ENCODE results near the gene KLHL42. TPM values are rescaled to one million over a fixed set of nuclear protein-coding genes. Genes with fewer than 3 reads are reported as not detected.

Gene KLHL42
- total RNA-seq, 2 donors from 2014 or later = 17.8 to 21.6 TPM

DNA sequence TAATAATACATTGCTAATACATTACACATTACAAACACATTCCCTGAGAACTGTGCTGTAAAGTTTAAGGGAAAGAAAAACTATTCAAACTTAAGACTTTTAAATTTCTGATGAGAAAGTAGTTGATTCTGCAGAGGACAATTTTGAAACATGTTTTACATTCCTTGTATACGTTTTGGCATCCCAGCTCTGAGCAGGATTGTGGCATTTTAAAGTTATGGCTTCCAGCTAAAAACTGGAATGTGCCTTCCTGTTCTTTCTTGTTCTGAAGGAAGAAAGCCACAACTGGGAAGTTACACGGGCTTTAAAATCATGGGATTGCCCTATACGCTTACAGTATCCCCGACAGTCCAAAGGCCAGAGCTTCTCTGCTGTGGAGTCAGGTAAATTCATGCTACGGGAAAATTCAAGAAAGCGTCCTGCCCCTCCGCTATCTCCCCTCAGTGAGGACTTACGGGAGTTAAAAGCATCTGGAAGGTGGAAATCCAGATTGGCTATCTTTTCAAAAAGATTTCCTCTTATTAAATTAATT is 10.8 kb upstream of the KLHL42 start:
- DNase-seq (ENCODE audit: low spot score) (no peak), ATAC-seq (no peak)
- no peak overlapping the region for H3K4me3 Mint-ChIP-seq

DNA sequence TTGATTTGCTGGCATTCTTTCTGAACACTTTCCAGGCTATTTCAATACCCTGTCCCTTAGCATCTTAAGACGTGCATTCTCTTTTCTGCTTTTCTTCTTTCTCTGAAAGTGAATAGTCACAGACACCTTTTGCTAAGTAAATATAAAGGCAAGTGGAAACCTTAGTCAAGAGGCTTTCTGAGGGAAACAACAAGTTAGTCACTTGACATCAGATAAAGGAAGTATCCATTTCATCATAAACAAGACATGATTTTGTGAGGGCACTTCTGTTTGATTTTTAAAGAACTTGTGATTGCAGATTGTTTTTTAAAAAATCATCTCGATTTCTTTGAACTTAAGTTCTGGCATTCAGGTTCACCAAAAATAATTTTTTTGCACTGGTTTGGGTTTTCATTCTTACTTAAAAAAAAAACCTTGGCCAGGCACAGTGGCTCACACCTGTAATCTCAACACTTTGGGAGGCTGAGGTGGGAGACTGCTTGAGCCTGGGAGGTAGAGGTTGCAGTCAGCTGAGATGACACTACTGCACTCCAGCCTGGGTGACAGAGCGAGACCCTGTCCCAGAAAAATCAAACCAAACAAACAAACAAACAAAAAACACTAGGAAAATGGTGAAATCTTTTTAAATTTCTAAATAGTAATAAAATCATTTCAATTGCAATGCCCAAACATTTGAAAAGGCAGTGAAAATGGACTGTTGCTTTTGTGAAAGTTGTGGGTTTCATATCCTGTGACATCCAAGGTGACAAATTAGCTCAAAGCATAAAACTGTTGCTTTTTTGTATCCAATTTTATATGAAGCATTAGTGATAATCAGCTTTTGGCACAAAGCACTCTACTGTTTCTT is 8.3 kb upstream of the KLHL42 start:
- Mint-ChIP-seq H3K36me3 (no peaks in the 10 kb centered on the region), H3K4me3 (no peak overlapping the region), H3K27ac (no peak overlapping the region), H3K27me3 (no peaks in the 10 kb centered on the region), H3K9me3 (no peaks in the 10 kb centered on the region), H3K4me1 (ENCODE audit: low read depth in 2 of 2) (no peaks in the 10 kb centered on the region)
- no peak for ATAC-seq
- DNase-seq (ENCODE audit: low spot score) = no peak

More for the DNA sequence above, 10.8 kb upstream of the KLHL42 start:
- Mint-ChIP-seq H3K27me3 (no peaks in the 10 kb centered on the region), H3K4me1 (ENCODE audit: low read depth in 2 of 2) (no peaks in the 10 kb centered on the region), H3K9me3 (no peaks in the 10 kb centered on the region), H3K27ac (no peak overlapping the region), H3K36me3 (no peaks in the 10 kb centered on the region)

DNA sequence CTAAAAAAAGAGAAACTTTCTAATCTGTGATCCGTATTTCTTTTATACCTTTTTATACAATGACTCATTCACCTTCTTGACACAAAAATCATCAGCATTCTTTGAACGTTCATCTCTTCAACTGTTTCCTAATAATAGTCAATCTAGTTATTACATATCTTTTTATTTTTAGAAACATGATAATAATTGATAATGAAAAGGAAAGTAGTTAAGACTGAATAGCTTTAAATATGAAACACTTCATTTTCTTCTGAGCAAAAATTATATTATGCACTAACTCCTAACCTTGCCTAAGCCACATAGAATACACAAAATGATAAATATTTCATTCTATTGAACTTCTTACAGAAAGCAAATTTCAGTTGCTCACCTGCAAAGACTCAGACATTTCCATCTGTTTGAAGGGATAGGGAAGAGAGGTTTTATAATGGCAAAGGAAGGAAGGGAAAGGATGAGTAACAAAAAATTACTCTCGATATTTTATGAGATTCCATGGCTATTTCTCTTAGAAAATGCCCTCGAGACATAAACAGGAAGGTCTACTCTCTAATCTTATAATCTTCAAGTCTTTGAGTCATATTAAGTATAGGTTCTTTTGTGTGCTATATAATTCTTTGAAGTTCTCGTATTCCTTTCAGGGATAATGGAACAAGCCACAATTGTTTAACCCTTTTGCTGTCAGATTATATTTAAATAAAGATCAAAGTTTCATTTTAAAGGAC is 7.5 kb upstream of the KLHL42 start:
- Mint-ChIP-seq H3K9me3 (no peaks in the 10 kb centered on the region), H3K4me1 (ENCODE audit: low read depth in 2 of 2) (no peaks in the 10 kb centered on the region), H3K36me3 (no peaks in the 10 kb centered on the region), H3K27me3 (no peaks in the 10 kb centered on the region), H3K4me3 (no peak overlapping the region), H3K27ac (no peak overlapping the region)
- DNase-seq (ENCODE audit: low spot score) (no peak), ATAC-seq (no peak)

DNA sequence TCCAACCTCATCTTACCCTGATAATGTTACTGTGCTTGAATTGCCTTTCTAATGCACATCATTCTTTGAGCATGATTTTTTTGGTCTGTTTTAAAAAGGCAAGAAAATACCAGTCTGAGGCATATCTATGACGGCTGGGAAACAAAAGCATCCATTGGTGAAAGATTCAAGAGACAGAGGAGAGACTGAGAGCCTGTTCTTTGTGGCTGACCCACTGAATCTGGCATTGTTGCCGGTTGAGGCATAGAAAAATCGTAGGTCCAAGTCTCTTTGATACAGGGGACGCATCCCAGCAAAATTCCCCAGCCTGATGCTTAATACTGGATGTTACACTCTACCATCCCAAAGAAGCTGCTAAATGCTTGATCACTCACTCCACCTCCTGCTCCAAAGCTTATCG is 2.9 kb upstream of the KLHL42 start:
- Mint-ChIP-seq H3K27ac (no peak overlapping the region), H3K27me3 (no peaks in the 10 kb centered on the region), H3K9me3 (no peaks in the 10 kb centered on the region), H3K4me3 (no peak overlapping the region), H3K36me3 (no peaks in the 10 kb centered on the region), H3K4me1 (ENCODE audit: low read depth in 2 of 2) (peaks cover 12 to 16% of the 10 kb centered on the region in 2 donors)
- DNase-seq (ENCODE audit: low spot score) (no peak), ATAC-seq (no peak)

DNA sequence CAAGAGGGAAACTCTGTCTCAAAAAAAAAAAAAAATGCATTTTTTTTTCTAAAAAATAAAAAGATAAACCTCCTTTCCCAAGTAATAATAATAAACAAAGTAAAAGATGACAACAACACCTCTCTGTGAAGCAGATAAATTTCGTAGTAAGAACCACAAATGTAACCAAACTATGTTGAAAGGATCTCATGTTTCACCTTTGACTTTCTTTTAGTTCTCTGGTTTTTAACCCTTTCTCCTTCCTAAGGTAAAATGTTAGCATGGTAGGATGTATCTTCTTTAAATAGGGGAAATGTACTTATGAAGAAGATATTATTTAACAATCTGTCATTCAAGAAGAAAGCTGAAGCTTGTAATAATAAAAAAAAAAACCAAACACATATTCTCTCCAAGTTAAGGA is 1.8 kb upstream of the KLHL42 start:
- ATAC-seq (no peak), DNase-seq (ENCODE audit: low spot score) (no peak)
- peaks cover 16 to 18% of the 10 kb centered on the region in 2 donors for H3K4me1 Mint-ChIP-seq (ENCODE audit: low read depth in 2 of 2)
- H3K27ac Mint-ChIP-seq = no peak overlapping the region
- no peaks in the 10 kb centered on the region for H3K9me3 Mint-ChIP-seq
- H3K4me3 Mint-ChIP-seq = peak overlapping the region; percentile 19
- no peaks in the 10 kb centered on the region for H3K36me3 Mint-ChIP-seq
- H3K27me3 Mint-ChIP-seq = no peaks in the 10 kb centered on the region

DNA sequence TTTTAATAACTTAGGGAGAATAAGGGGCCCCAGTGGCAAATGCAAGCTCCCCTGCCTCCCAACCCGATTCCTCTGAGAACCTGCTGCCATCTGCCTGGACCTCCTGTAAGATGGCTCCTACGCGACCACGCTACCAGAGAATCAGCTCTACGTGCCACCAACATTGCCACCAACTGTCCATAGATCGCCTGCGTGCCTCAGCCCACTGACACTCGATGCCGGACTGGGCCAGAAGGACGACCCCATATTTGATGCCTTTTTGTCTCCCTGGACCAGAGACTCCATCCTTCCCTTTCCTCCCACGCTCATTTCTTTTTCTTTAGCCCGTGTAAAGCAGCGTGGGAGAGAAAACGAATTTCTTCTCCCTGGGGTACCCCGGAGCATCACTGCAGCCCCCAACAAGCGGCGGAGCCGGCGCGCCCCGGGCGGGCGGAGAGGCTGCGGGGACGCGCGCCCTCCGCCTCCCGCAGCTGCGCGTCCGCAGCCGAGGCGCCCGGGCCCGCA is 565 bp upstream of the KLHL42 start:
- H3K27me3 Mint-ChIP-seq = no peaks in the 10 kb centered on the region
- peak overlapping the region; percentile 69 to 85 for H3K27ac Mint-ChIP-seq
- peak overlapping the region; percentile 87 for H3K4me3 Mint-ChIP-seq
- H3K36me3 Mint-ChIP-seq = peaks cover under 1% of the 10 kb centered on the region
- ATAC-seq (peak in 1 of 2 donors; percentile 73), DNase-seq (ENCODE audit: low spot score) (no peak)
- peaks cover 18 to 20% of the 10 kb centered on the region in 2 donors for H3K4me1 Mint-ChIP-seq (ENCODE audit: low read depth in 2 of 2)
- no peaks in the 10 kb centered on the region for H3K9me3 Mint-ChIP-seq

DNA sequence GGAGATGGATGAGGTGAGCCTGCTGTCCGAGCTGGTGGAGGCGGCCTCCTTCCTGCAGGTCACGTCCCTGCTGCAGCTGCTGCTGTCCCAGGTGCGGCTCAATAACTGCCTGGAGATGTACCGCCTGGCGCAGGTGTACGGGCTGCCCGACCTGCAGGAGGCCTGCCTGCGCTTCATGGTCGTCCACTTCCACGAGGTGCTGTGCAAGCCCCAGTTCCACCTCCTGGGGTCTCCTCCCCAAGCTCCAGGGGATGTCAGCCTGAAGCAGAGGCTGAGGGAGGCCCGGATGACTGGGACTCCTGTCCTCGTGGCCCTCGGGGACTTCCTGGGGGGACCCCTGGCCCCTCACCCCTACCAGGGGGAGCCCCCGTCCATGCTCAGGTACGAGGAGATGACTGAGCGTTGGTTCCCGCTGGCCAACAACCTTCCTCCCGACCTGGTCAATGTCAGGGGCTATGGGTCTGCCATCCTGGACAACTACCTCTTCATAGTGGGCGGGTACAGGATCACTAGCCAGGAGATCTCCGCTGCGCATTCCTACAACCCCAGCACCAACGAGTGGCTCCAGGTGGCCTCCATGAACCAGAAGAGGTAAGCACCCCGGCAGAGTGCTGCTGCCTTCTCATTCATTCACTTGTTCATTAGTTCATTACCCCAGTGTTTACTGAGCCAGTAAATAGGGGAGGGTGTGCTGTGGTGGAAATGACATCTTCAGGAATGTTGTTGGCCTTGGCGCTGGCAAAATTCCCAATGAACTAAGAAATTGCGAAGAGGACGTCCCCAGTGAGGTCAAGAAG is 777 bp downstream of the KLHL42 start:
- peaks cover 28 to 30% of the 10 kb centered on the region in 2 donors for H3K4me1 Mint-ChIP-seq (ENCODE audit: low read depth in 2 of 2)
- no peak for DNase-seq (ENCODE audit: low spot score)
- H3K4me3 Mint-ChIP-seq = peak overlapping the region; percentile 75
- H3K27ac Mint-ChIP-seq = peak overlapping the region; percentile 23 to 37
- no peaks in the 10 kb centered on the region for H3K9me3 Mint-ChIP-seq
- H3K36me3 Mint-ChIP-seq = peaks cover 5% of the 10 kb centered on the region
- ATAC-seq = peak; percentile 41 to 58
- no peaks in the 10 kb centered on the region for H3K27me3 Mint-ChIP-seq

DNA sequence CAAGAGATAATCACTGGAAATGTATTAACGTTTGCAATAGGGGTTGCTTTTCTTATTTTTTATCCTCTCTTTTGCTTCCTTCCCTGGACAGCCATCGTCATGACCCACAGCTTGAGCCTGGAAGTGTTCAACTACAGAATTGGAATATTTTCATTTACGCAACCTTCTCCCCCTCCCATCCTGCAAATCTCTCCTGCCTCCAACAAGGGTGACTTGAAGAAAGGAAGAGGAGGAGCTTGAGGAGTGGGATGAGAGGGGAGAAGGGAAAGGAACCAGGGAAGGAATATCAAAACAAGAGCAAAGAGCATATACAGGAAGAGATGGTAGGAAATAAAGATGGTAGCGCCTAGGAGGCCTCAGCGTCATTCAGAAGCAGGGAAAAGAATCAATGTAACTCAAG is 1.6 kb downstream of the KLHL42 start:
- ATAC-seq = no peak
- Mint-ChIP-seq H3K9me3 (no peaks in the 10 kb centered on the region), H3K4me1 (ENCODE audit: low read depth in 2 of 2) (peaks cover 34 to 35% of the 10 kb centered on the region in 2 donors), H3K27ac (no peak overlapping the region), H3K4me3 (peak overlapping the region; percentile 75), H3K36me3 (peaks cover 5% of the 10 kb centered on the region), H3K27me3 (no peaks in the 10 kb centered on the region)
- DNase-seq (ENCODE audit: low spot score) = no peak

DNA sequence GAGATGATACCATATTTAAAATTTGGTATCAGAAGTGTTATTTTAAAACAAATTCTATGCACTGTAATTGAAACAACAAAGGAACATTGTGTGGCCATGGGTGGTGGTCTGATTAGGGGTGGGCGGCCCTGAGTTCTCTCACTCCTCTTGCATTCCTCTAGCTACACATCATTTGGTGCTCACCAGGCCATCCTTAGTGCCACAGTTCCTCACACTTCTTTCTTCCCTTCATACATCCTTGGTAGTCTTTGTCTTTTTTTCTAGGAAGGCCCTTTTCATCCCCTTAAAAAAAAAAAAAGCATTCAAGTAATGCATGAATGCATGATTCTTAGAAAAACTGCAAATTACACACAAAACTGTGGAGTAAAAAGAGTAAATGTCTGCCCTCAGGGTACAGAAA is 2.4 kb downstream of the KLHL42 start:
- peaks cover 5% of the 10 kb centered on the region for H3K36me3 Mint-ChIP-seq
- DNase-seq (ENCODE audit: low spot score) (no peak), ATAC-seq (no peak)
- H3K9me3 Mint-ChIP-seq = no peaks in the 10 kb centered on the region
- peaks cover 35 to 36% of the 10 kb centered on the region in 2 donors for H3K4me1 Mint-ChIP-seq (ENCODE audit: low read depth in 2 of 2)
- no peak overlapping the region for H3K27ac Mint-ChIP-seq
- H3K4me3 Mint-ChIP-seq = peak overlapping the region; percentile 23
- no peaks in the 10 kb centered on the region for H3K27me3 Mint-ChIP-seq

DNA sequence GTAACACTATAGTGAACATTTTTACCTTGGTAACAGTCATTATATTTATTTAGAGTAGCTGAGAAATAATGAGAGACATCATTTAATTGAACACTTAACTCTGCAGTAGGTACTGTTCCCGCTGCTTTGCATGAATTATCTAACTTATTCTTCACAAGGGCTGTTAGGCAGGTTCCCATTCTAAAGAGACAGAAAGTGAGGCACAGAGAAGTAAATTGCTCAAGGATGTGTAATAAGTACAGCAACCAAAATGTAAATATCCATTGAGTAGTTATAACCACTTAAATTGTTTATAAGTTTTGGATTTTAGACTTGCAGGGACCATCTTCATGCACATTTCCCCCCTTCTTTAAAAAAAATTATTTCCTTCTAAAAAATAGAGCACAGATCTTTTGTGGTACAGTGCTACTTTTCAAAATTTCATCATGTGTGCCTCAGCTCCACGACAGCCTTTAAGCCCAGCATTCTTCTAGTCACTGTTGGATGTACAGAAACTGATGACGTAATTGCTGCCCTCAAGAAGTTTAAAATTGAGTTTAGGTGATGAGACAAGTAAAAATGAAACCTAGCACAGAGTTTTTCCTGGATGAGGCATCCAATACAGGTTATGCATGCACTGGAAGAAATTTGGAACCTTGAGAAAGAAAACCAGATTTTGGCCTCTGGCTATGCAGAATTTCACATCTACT is 6.0 kb downstream of the KLHL42 start:
- Mint-ChIP-seq H3K27me3 (no peaks in the 10 kb centered on the region), H3K4me1 (ENCODE audit: low read depth in 2 of 2) (peaks cover 38 to 40% of the 10 kb centered on the region in 2 donors), H3K9me3 (no peaks in the 10 kb centered on the region), H3K27ac (peak overlapping the region; percentile 27 to 75), H3K36me3 (peaks cover 5% of the 10 kb centered on the region), H3K4me3 (peak overlapping the region; percentile 43)
- DNase-seq (ENCODE audit: low spot score) (no peak), ATAC-seq (peak; percentile 75 to 81)

DNA sequence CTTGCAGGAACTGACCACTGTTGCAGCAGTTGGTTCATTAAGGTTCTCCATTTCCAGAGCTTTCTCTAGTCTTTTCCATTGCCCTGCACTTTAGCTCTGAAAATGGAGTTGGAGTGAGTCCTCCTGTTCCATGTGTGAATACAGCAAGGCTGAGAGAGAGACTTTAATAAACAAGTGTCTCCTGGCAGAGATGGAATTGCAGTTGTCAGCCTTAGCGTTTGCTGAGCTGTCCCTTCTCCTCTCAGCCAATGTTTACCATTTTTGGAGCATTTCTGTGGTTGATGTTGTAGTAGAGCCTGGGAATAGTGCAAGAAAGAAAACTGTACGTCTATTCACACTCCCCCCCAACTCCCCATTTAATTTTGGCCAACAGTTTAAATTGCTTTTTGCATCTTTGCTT is 7.5 kb downstream of the KLHL42 start:
- DNase-seq (ENCODE audit: low spot score) (no peak), ATAC-seq (no peak)
- H3K36me3 Mint-ChIP-seq = peaks cover 15% of the 10 kb centered on the region
- H3K27me3 Mint-ChIP-seq = no peaks in the 10 kb centered on the region
- H3K27ac Mint-ChIP-seq = no peak overlapping the region
- peaks cover 28 to 30% of the 10 kb centered on the region in 2 donors for H3K4me1 Mint-ChIP-seq (ENCODE audit: low read depth in 2 of 2)
- H3K4me3 Mint-ChIP-seq = no peak overlapping the region
- H3K9me3 Mint-ChIP-seq = no peaks in the 10 kb centered on the region

DNA sequence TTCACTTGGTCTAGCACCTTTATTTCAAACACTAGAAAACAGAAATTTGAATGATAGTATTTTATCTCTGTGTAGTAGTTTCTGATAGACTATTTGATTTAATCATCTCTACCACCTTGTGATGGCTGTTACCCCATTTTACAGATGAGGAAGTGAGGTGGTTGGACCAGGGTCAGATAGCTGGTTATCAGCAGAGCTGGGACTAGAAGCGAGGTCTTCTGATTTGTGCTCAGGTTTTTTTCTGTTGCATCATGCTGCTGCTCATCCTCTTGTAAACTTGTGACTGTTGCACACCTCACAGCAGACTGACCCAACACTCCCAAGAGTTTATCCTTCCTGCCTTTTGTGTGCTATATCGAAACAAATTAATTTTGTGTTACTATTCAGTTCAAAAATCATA is 10.1 kb downstream of the KLHL42 start:
- H3K27ac Mint-ChIP-seq = no peak overlapping the region
- no peak overlapping the region for H3K4me3 Mint-ChIP-seq
- H3K4me1 Mint-ChIP-seq (ENCODE audit: low read depth in 2 of 2) = peaks cover 20 to 27% of the 10 kb centered on the region in 2 donors
- peaks cover 13% of the 10 kb centered on the region for H3K36me3 Mint-ChIP-seq
- H3K27me3 Mint-ChIP-seq = no peaks in the 10 kb centered on the region
- ATAC-seq (no peak), DNase-seq (ENCODE audit: low spot score) (no peak)
- H3K9me3 Mint-ChIP-seq = no peaks in the 10 kb centered on the region
